Epithelial cell of proximal tubule (primary cell): ENCODE measurements around the gene ATP10B. TPM values are rescaled to one million over a fixed set of nuclear protein-coding genes. Genes with fewer than 3 reads are reported as not detected.

ENCODE experiments used
- DNase-seq: peaks from one replicate; pipeline ENCODE4 v3.0.0-alpha.2; 2011; ENCODE audit warnings: low read depth
- H3K4me3 ChIP-seq: 2 replicates; pipeline ENCODE4 v1.5.1; 2011; ENCODE audit warnings: low read depth, mild to moderate bottlenecking, low read length
- CTCF ChIP-seq: conservative IDR thresholded peaks from 2 replicates; pipeline ENCODE4 v1.5.1; 2012; ENCODE audit warnings: low read depth, mild to moderate bottlenecking, low read length
- total RNA-seq: library from RNA; depleted of rRNA; stranded (reverse); fragments of >200 nt; gene quantifications from 2 replicates; pipeline ENCODE4 v1.2.3, GENCODE V29; 2015

Gene ATP10B
- total RNA-seq, 1 donor from 2014 or later = 0.06 TPM

- H3K4me3 ChIP-seq = no peak overlapping the region
- TF ChIP-seq CTCF = no peak
- no peak for DNase-seq
Observed at GRCh38 chr5:160703547-160704189, 148.3 kb downstream of the ATP10B start.

- TF ChIP-seq CTCF = no peak
- no peak overlapping the region for H3K4me3 ChIP-seq
Observed at GRCh38 chr5:160702934-160703333, 149.1 kb downstream of the ATP10B start.

GRCh38 chr5:160702311-160702803 is 149.7 kb downstream of the ATP10B start:
- no peak for TF ChIP-seq CTCF
- no peak overlapping the region for H3K4me3 ChIP-seq
- DNase-seq = no peak

More at GRCh38 chr5:160702934-160703333, 149.1 kb downstream of the ATP10B start:
- DNase-seq = no peak

GRCh38 chr5:160701403-160701802 is 150.6 kb downstream of the ATP10B start:
- TF ChIP-seq CTCF = no peak
- no peak overlapping the region for H3K4me3 ChIP-seq
- no peak for DNase-seq

- no peak overlapping the region for H3K4me3 ChIP-seq
- peak; percentile 33 for DNase-seq
- no peak for TF ChIP-seq CTCF
Observed at GRCh38 chr5:160699301-160699700, 152.7 kb downstream of the ATP10B start.

GRCh38 chr5:160697281-160697680 is 154.7 kb downstream of the ATP10B start:
- H3K4me3 ChIP-seq = no peak overlapping the region
- no peak for TF ChIP-seq CTCF

GRCh38 chr5:160694896-160695295 is 157.1 kb downstream of the ATP10B start:
- no peak for TF ChIP-seq CTCF
- H3K4me3 ChIP-seq = no peak overlapping the region
- DNase-seq = no peak

More at GRCh38 chr5:160697281-160697680, 154.7 kb downstream of the ATP10B start:
- no peak for DNase-seq
